CD4-positive, alpha-beta memory T cell (primary cell): ENCODE measurements around the gene PHC2. TPM values are rescaled to one million over a fixed set of nuclear protein-coding genes. Genes with fewer than 3 reads are reported as not detected.

ENCODE experiments used
- CTCF ChIA-PET: fragments of 350-600 bp; sonication (Branson Sonifier 250); formaldehyde crosslinking; loops from one replicate; lab custom pipeline; 2021; ENCODE audit warnings: inconsistent platforms; ENCODE audit not compliant: partially characterized antibody; lab: Charles Lee
- POLR2A ChIA-PET: fragments of 350-600 bp; sonication (Branson Sonifier 250); formaldehyde crosslinking; loops from one replicate; lab custom pipeline; 2021; ENCODE audit not compliant: partially characterized antibody; lab: Charles Lee
- DNase-seq, 5 donors: peaks; one replicate each; pipeline versions ENCODE4 v3.0.0 to v3.0.0-alpha.2; 2020 to 2022; ENCODE audit warnings: mixed read lengths in 1 of 5
- H3K27ac ChIP-seq: one replicate; pipeline ENCODE4 v1.7.0; 2013; ENCODE audit warnings: low read depth, low read length
- H3K27me3 ChIP-seq: 2 replicates; pipeline ENCODE4 v1.7.0; 2013; ENCODE audit warnings: mild to moderate bottlenecking, low read length, moderate library complexity; ENCODE audit not compliant: insufficient read depth
- H3K36me3 ChIP-seq: 2 replicates; pipeline ENCODE4 v1.7.0; 2013; ENCODE audit warnings: mild to moderate bottlenecking, low read length, moderate library complexity; ENCODE audit not compliant: insufficient read depth
- H3K4me1 ChIP-seq: 2 replicates; pipeline ENCODE4 v1.7.0; 2013; ENCODE audit warnings: mild to moderate bottlenecking, low read length, moderate library complexity; ENCODE audit not compliant: insufficient read depth
- H3K4me3 ChIP-seq, 2 donors: one replicate each; pipeline ENCODE4 v1.7.0; 2013; ENCODE audit warnings: low read length in 2 of 2, mild to moderate bottlenecking in 1 of 2
- H3K9me3 ChIP-seq, 2 donors: one replicate each; pipeline ENCODE4 v1.7.0; 2013; ENCODE audit warnings: low read length in 2 of 2, control low read depth in 1 of 2; ENCODE audit not compliant: control insufficient read depth in 1 of 2
- H3K27ac Mint-ChIP-seq, 7 donors: one replicate each; pipeline ENCODE4 v1.8.0; 2020 to 2021; ENCODE audit warnings: mixed read lengths in 7 of 7, mild to moderate bottlenecking in 6 of 7, inconsistent platforms in 3 of 7, moderate library complexity in 3 of 7
- H3K27me3 Mint-ChIP-seq, 2 donors: one replicate each; pipeline ENCODE4 v1.8.0; 2020 to 2021; ENCODE audit warnings: mixed read lengths in 2 of 2
- H3K36me3 Mint-ChIP-seq, 2 donors: one replicate each; pipeline ENCODE4 v1.8.0; 2020 to 2021; ENCODE audit warnings: mixed read lengths in 2 of 2, inconsistent platforms in 1 of 2, mild to moderate bottlenecking in 1 of 2
- H3K4me1 Mint-ChIP-seq, 4 donors: one replicate each; pipeline ENCODE4 v1.8.0; 2020 to 2021; ENCODE audit warnings: mixed read lengths in 4 of 4, mild to moderate bottlenecking in 1 of 4
- H3K4me3 Mint-ChIP-seq, 8 donors: one replicate each; pipeline ENCODE4 v1.8.0; 2020 to 2021; ENCODE audit warnings: mixed read lengths in 8 of 8, mild to moderate bottlenecking in 7 of 8, moderate library complexity in 6 of 8, inconsistent platforms in 3 of 8
- H3K9me3 Mint-ChIP-seq, 8 donors: one replicate each; pipeline ENCODE4 v1.8.0; 2020 to 2021; ENCODE audit warnings: mixed read lengths in 8 of 8, mild to moderate bottlenecking in 5 of 8, inconsistent platforms in 3 of 8, moderate library complexity in 1 of 8
- intact Hi-C: fragments of 100-400 bp; cut with micrococcal nuclease; formaldehyde crosslinking; loops from one replicate; pipeline ENCODE4 v1.15.1; 2023
- polyA plus RNA-seq, 2 donors: library from polyadenylated mRNA; unstranded; fragments of 300-500 nt; fragmentation: Illumina TruSeq; gene quantifications; one replicate each; pipeline ENCODE4 v1.2.3, GENCODE V29; 2021
- total RNA-seq, 2 experiments: library from RNA; stranded (reverse); gene quantifications; one replicate each; pipeline ENCODE4 v1.2.3, GENCODE V29; 2021

Gene PHC2
- total and polyA plus RNA-seq, 4 experiments from 2014 or later, result 11.3 to 35.6 (median 30.4) TPM

- Histone ChIP-seq H3K36me3 (no peaks in the 10 kb centered on the region), H3K4me3 (no peak overlapping the region), H3K9me3 (no peaks in the 10 kb centered on the region), H3K27ac (no peak overlapping the region), H3K27me3 (no peaks in the 10 kb centered on the region), H3K4me1 (no peaks in the 10 kb centered on the region)
- POLR2A ChIA-PET, result no interaction called here
- no peaks in the 10 kb centered on the region for H3K4me1 Mint-ChIP-seq
- DNase-seq, result no peak
- no peaks in the 10 kb centered on the region for H3K36me3 Mint-ChIP-seq
- no peak overlapping the region for H3K4me3 Mint-ChIP-seq
- CTCF ChIA-PET, result interaction anchor here (1.0 kb wide), 1 partner anchor 95 kb away, joined by 3 read pairs; no protein-coding TSS in a partner anchor
- H3K27me3 Mint-ChIP-seq, result peaks cover 9 to 13% of the 10 kb centered on the region in 2 donors
- H3K27ac Mint-ChIP-seq, result no peak overlapping the region
- intact Hi-C loops, result no loop called here
- H3K9me3 Mint-ChIP-seq, result no peaks in the 10 kb centered on the region
Observed at GRCh38 chr1:33390542-33390941, 40.4 kb downstream of the PHC2 start.

GRCh38 chr1:33388805-33389771 is 41.8 kb downstream of the PHC2 start:
- intact Hi-C loops, result no loop called here
- no peak overlapping the region for H3K27ac ChIP-seq
- H3K4me3 ChIP-seq, result no peak overlapping the region
- H3K9me3 ChIP-seq, result no peaks in the 10 kb centered on the region
- DNase-seq, result no peak
- H3K4me1 Mint-ChIP-seq, result no peaks in the 10 kb centered on the region
- H3K4me1 ChIP-seq, result no peaks in the 10 kb centered on the region
- no peak overlapping the region for H3K4me3 Mint-ChIP-seq
- H3K27ac Mint-ChIP-seq, result peak overlapping the region in 1 of 7 donors; percentile 51
- H3K27me3 Mint-ChIP-seq, result peaks cover 7 to 20% of the 10 kb centered on the region in 2 donors
- no peaks in the 10 kb centered on the region for H3K36me3 Mint-ChIP-seq
- ChIA-PET CTCF (interaction anchor here (1.0 kb wide), 1 partner anchor 93 kb away, joined by 3 read pairs; no protein-coding TSS in a partner anchor), POLR2A (no interaction called here)
- no peaks in the 10 kb centered on the region for H3K27me3 ChIP-seq
- H3K36me3 ChIP-seq, result no peaks in the 10 kb centered on the region
- H3K9me3 Mint-ChIP-seq, result no peaks in the 10 kb centered on the region

- no peaks in the 10 kb centered on the region for H3K4me1 Mint-ChIP-seq
- H3K9me3 Mint-ChIP-seq, result no peaks in the 10 kb centered on the region
- no peaks in the 10 kb centered on the region for H3K27me3 ChIP-seq
- no peaks in the 10 kb centered on the region for H3K36me3 ChIP-seq
- no peaks in the 10 kb centered on the region for H3K36me3 Mint-ChIP-seq
- H3K27ac ChIP-seq, result no peak overlapping the region
- no peaks in the 10 kb centered on the region for H3K9me3 ChIP-seq
- H3K27me3 Mint-ChIP-seq, result peaks cover 6 to 23% of the 10 kb centered on the region in 2 donors
- no peak overlapping the region for H3K4me3 Mint-ChIP-seq
- DNase-seq, result no peak
- no peak overlapping the region for H3K4me3 ChIP-seq
- intact Hi-C loops, result no loop called here
- H3K27ac Mint-ChIP-seq, result no peak overlapping the region
- ChIA-PET CTCF (interaction anchor here (0.6 kb wide), 1 partner anchor 35 kb away, joined by 3 read pairs; no protein-coding TSS in a partner anchor), POLR2A (no interaction called here)
- no peaks in the 10 kb centered on the region for H3K4me1 ChIP-seq
Observed at GRCh38 chr1:33387625-33388024, 43.3 kb downstream of the PHC2 start.

- peaks cover 6 to 9% (median 8%) of the 10 kb centered on the region in 4 donors for H3K4me1 Mint-ChIP-seq
- peak overlapping the region in 1 of 7 donors; percentile 29 for H3K27ac Mint-ChIP-seq
- H3K9me3 Mint-ChIP-seq, result no peaks in the 10 kb centered on the region
- H3K4me3 Mint-ChIP-seq, result no peak overlapping the region
- Histone ChIP-seq H3K27ac (no peak overlapping the region), H3K36me3 (no peaks in the 10 kb centered on the region), H3K27me3 (no peaks in the 10 kb centered on the region), H3K4me1 (peaks cover 8% of the 10 kb centered on the region), H3K9me3 (no peaks in the 10 kb centered on the region), H3K4me3 (no peak overlapping the region)
- ChIA-PET POLR2A (no interaction called here), CTCF (interaction anchor here (0.8 kb wide), 1 partner anchor 189 kb away, joined by 3 read pairs; no protein-coding TSS in a partner anchor)
- no peak for DNase-seq
- H3K27me3 Mint-ChIP-seq, result peaks cover 0 to 13% of the 10 kb centered on the region in 2 donors
- no peaks in the 10 kb centered on the region for H3K36me3 Mint-ChIP-seq
- intact Hi-C loops, result no loop called here
Observed at GRCh38 chr1:33385251-33385650, 45.6 kb downstream of the PHC2 start.

GRCh38 chr1:33384040-33384812 is 46.7 kb downstream of the PHC2 start:
- no peaks in the 10 kb centered on the region for H3K36me3 ChIP-seq
- Mint-ChIP-seq H3K27me3 (peaks cover 2 to 13% of the 10 kb centered on the region in 2 donors), H3K4me3 (no peak overlapping the region), H3K36me3 (no peaks in the 10 kb centered on the region), H3K4me1 (peaks cover 8 to 17% (median 11%) of the 10 kb centered on the region in 4 donors), H3K27ac (no peak overlapping the region), H3K9me3 (no peaks in the 10 kb centered on the region)
- H3K27me3 ChIP-seq, result no peaks in the 10 kb centered on the region
- no peak overlapping the region for H3K4me3 ChIP-seq
- ChIA-PET CTCF (no interaction called here), POLR2A (no interaction called here)
- intact Hi-C loops, result no loop called here
- H3K4me1 ChIP-seq, result peaks cover 8% of the 10 kb centered on the region
- no peak for DNase-seq
- H3K27ac ChIP-seq, result no peak overlapping the region
- no peaks in the 10 kb centered on the region for H3K9me3 ChIP-seq

GRCh38 chr1:33383489-33383888 is 47.4 kb downstream of the PHC2 start:
- Mint-ChIP-seq H3K4me1 (peaks cover 8 to 18% (median 11%) of the 10 kb centered on the region in 4 donors), H3K4me3 (no peak overlapping the region), H3K36me3 (no peaks in the 10 kb centered on the region), H3K9me3 (no peaks in the 10 kb centered on the region), H3K27me3 (peaks cover 2 to 13% of the 10 kb centered on the region in 2 donors), H3K27ac (no peak overlapping the region)
- Histone ChIP-seq H3K36me3 (no peaks in the 10 kb centered on the region), H3K4me3 (no peak overlapping the region), H3K4me1 (peaks cover 8% of the 10 kb centered on the region), H3K27ac (no peak overlapping the region), H3K27me3 (no peaks in the 10 kb centered on the region), H3K9me3 (no peaks in the 10 kb centered on the region)
- intact Hi-C loops, result no loop called here
- ChIA-PET POLR2A (no interaction called here), CTCF (no interaction called here)
- no peak for DNase-seq
